ENCODE measurements around the gene PSEN2. TPM values are rescaled to one million over a fixed set of nuclear protein-coding genes. Genes with fewer than 3 reads are reported as not detected.

The PSEN2 gene
- total and polyA plus RNA-seq, 5 experiments from 2014 or later = 1.5 to 3.9 (median 3.7) TPM

GRCh38 chr1:226938903-226939437 is 68.6 kb downstream of the PSEN2 start:
- H3K27ac Mint-ChIP-seq = peak overlapping the region; percentile 95 to 98 (median 98)
- peaks cover 6 to 14% (median 14%) of the 10 kb centered on the region in 3 donors for H3K36me3 Mint-ChIP-seq
- peaks cover 25 to 53% (median 47%) of the 10 kb centered on the region in 4 donors for H3K4me1 Mint-ChIP-seq
- DNase-seq (no peak), ATAC-seq (no peak)
- POLR2A ChIA-PET = interaction anchor here (0.5 to 4.9 kb wide), 32 partner anchors 8 to 1547 kb away, joined by 3 to 54 read pairs (median 4); partner anchors contain the start of genes IBA57, PARP1 and PSEN2
- H3K9me3 Mint-ChIP-seq = peaks cover 9 to 19% (median 15%) of the 10 kb centered on the region in 9 donors
- H3K4me3 Mint-ChIP-seq = peak overlapping the region; percentile 87 to 96 (median 91)
- no peaks in the 10 kb centered on the region for H3K27me3 Mint-ChIP-seq

DNA sequence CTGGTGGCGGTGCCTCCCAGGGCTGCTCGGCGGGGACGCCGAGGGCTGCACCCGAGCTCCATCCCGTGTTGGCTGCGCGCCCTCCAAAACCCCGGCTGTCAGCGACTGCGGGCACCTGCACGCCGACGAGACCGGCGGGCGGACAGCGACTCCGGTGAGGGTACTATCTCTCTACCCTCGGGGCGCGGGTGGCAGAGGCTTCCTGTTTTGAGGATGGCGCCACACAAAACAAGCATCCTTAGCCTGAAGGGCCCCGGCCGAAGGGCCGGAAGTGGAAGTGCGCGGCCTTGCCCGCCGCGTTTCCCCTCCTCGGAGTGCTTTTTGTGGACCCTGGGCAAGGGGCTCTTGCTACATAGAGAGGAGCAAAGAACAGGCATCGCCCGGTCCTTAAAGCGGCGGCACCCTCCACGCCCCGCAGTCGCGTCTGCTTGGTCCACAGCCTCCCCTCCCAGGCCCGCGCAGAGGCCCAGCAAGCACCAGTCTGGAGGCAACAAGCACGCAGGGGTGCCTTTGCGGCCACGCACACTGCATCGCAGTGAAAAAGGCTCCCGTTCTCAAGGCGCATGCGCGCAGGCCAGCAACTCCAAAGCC is 69.1 kb downstream of the PSEN2 start:
- Mint-ChIP-seq H3K4me3 (peak overlapping the region; percentile 87 to 96 (median 91)), H3K4me1 (peaks cover 31 to 59% (median 53%) of the 10 kb centered on the region in 4 donors), H3K27me3 (no peaks in the 10 kb centered on the region), H3K27ac (peak overlapping the region; percentile 95 to 98 (median 98)), H3K36me3 (peaks cover 10 to 11% (median 11%) of the 10 kb centered on the region in 3 donors), H3K9me3 (peaks cover 8 to 14% (median 12%) of the 10 kb centered on the region in 9 donors)
- ATAC-seq (peak; percentile 32 to 43), DNase-seq (peak in 7 of 10 donors; percentile 60 to 94 (median 65))
- POLR2A ChIA-PET = interaction anchor here (0.5 to 4.9 kb wide), 28 partner anchors 8 to 1547 kb away, joined by 3 to 54 read pairs (median 4); partner anchors contain the start of genes IBA57, LBR, LIN9 and PARP1

DNA sequence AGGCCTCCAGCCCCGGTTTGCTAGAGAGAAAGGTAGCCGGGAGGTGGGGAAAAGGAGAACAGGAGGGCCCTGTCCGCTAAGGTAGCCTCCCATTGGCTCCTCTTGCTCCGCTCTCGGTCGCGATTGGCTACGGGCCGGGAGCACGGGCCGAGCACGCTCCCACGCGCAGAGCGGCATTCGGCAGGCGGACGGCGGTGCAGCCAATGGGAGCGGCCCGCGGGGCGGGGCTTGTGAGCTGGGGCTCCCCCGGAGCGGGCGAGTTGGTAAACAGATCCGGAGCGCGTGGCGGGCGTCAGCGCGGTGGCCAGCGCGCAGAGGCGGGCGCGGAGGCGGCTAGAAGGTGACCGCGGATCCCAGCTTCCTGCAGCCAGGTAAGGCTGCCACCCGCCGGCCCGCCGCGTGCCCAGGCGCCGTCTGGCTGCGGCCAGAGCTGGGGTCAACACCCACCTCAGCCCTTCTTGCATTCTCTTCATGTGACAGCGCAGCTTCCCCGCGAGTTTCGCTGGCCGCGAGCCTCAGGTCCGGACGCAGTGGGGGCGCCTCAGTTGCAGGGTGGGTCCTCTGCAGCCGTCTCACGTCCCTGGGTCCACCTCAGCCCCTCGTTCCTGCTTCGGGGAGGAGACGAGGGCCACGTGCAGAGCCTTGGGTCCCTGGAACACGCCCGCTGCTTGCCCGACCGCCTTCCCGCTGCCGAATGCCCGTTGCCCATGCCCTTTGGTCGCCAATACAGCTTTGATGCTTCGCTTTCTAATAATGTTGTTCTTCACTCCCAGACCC is 69.8 kb downstream of the PSEN2 start, which contains the start of gene COQ8A:
COQ8A (plus strand) TSS at position 266 of the 777 bp plus-strand sequence. CDS start 21,092 bp downstream, outside the sequence.
- DNase-seq = peak; percentile 92 to 100 (median 99)
- H3K36me3 Mint-ChIP-seq = peaks cover 4 to 10% (median 4%) of the 10 kb centered on the region in 3 donors
- peaks cover 3 to 7% (median 5%) of the 10 kb centered on the region in 9 donors for H3K9me3 Mint-ChIP-seq
- peak; percentile 91 for ATAC-seq
- peaks cover 34 to 66% (median 59%) of the 10 kb centered on the region in 4 donors for H3K4me1 Mint-ChIP-seq
- H3K27ac Mint-ChIP-seq = peak within 1 kb of the TSS; percentile 95 to 98 (median 98)
- H3K4me3 Mint-ChIP-seq = peak within 1 kb of the TSS; percentile 87 to 96 (median 91)
- no peaks in the 10 kb centered on the region for H3K27me3 Mint-ChIP-seq
- POLR2A ChIA-PET = interaction anchor here (0.8 to 4.9 kb wide), 13 partner anchors 10 to 1513 kb away, joined by 3 to 54 read pairs (median 3); partner anchors contain the start of genes H3-3A, LBR, LIN9 and PARP1

DNA sequence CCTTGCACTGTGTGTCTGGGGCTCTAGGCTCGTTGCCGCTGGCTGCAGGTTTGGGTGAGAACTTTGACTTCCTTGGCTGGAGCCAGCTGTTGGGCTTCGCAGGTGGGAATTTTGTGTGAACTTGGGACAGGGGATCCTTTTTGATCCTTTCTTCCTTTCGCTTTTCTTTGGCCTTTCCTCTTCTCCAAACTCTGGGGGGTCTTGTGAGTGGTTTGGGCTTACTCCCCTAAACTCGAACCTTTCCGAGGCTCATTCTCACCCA is 70.3 kb downstream of the PSEN2 start:
- H3K27ac Mint-ChIP-seq = peak overlapping the region; percentile 84 to 98 (median 98)

GRCh38 chr1:226942392-226942791 is 72.0 kb downstream of the PSEN2 start:
- no peaks in the 10 kb centered on the region for H3K27me3 Mint-ChIP-seq
- H3K4me3 Mint-ChIP-seq = peak overlapping the region; percentile 61 to 96 (median 91)
- H3K36me3 Mint-ChIP-seq = peaks cover 0 to 10% (median 0%) of the 10 kb centered on the region in 3 donors
- POLR2A ChIA-PET = interaction anchor here (0.6 to 4.9 kb wide), 2 partner anchors 10 to 59 kb away, joined by 3 to 54 read pairs; no protein-coding TSS in a partner anchor
- peaks cover 48 to 84% (median 79%) of the 10 kb centered on the region in 4 donors for H3K4me1 Mint-ChIP-seq
- DNase-seq (no peak), ATAC-seq (no peak)
- peak overlapping the region in 6 of 10 donors; percentile 16 to 72 (median 51) for H3K27ac Mint-ChIP-seq
- no peaks in the 10 kb centered on the region for H3K9me3 Mint-ChIP-seq

More for the DNA sequence above, 70.3 kb downstream of the PSEN2 start:
- H3K4me1 Mint-ChIP-seq = peaks cover 35 to 70% (median 63%) of the 10 kb centered on the region in 4 donors
- H3K36me3 Mint-ChIP-seq = peaks cover 0 to 10% (median 0%) of the 10 kb centered on the region in 3 donors
- H3K27me3 Mint-ChIP-seq = no peaks in the 10 kb centered on the region
- POLR2A ChIA-PET = interaction anchor here (0.8 to 4.9 kb wide), 6 partner anchors 9 to 878 kb away, joined by 3 to 54 read pairs (median 8); partner anchors contain the start of genes H3-3A and PARP1
- peaks cover 0 to 2% (median 0%) of the 10 kb centered on the region in 9 donors for H3K9me3 Mint-ChIP-seq
- ATAC-seq = no peak
- peak overlapping the region; percentile 87 to 96 (median 91) for H3K4me3 Mint-ChIP-seq
- DNase-seq = no peak

GRCh38 chr1:226943156-226943555 is 72.7 kb downstream of the PSEN2 start:
- no peak for ATAC-seq
- H3K27ac Mint-ChIP-seq = peak overlapping the region in 7 of 10 donors; percentile 20 to 82 (median 52)
- peaks cover 0 to 2% (median 0%) of the 10 kb centered on the region in 9 donors for H3K9me3 Mint-ChIP-seq
- no peak for DNase-seq
- no peaks in the 10 kb centered on the region for H3K27me3 Mint-ChIP-seq
- H3K4me1 Mint-ChIP-seq = peaks cover 50 to 85% (median 77%) of the 10 kb centered on the region in 4 donors
- peaks cover under 1 to 10% (median under 1%) of the 10 kb centered on the region in 3 donors for H3K36me3 Mint-ChIP-seq
- POLR2A ChIA-PET = no interaction called here
- H3K4me3 Mint-ChIP-seq = peak overlapping the region in 8 of 10 donors; percentile 9 to 96 (median 44)

- H3K9me3 Mint-ChIP-seq = peaks cover 0 to 4% (median 0%) of the 10 kb centered on the region in 9 donors
- peak overlapping the region in 5 of 10 donors; percentile 44 to 82 (median 73) for H3K27ac Mint-ChIP-seq
- no peaks in the 10 kb centered on the region for H3K27me3 Mint-ChIP-seq
- DNase-seq (no peak), ATAC-seq (no peak)
- H3K36me3 Mint-ChIP-seq = peaks cover 4 to 12% (median 5%) of the 10 kb centered on the region in 3 donors
- peak overlapping the region in 4 of 10 donors; percentile 47 to 91 (median 78) for H3K4me3 Mint-ChIP-seq
- POLR2A ChIA-PET = interaction anchor here (0.6 to 0.7 kb wide), 2 partner anchors 10 to 82 kb away, joined by 3 read pairs; no protein-coding TSS in a partner anchor
- peaks cover 55 to 86% (median 74%) of the 10 kb centered on the region in 4 donors for H3K4me1 Mint-ChIP-seq
These were observed 73.5 kb downstream of the PSEN2 start for GRCh38 chr1:226943927-226944326.

GRCh38 chr1:226945106-226945857 is 74.9 kb downstream of the PSEN2 start:
- H3K4me3 Mint-ChIP-seq = peak overlapping the region in 3 of 10 donors; percentile 31 to 38 (median 33)

More at GRCh38 chr1:226945106-226945857, 74.9 kb downstream of the PSEN2 start:
- DNase-seq = no peak
- peaks cover 59 to 93% (median 79%) of the 10 kb centered on the region in 4 donors for H3K4me1 Mint-ChIP-seq
- peaks cover 0 to 4% (median 0%) of the 10 kb centered on the region in 9 donors for H3K9me3 Mint-ChIP-seq
- POLR2A ChIA-PET = no interaction called here
- H3K27me3 Mint-ChIP-seq = no peaks in the 10 kb centered on the region
- no peak for ATAC-seq
- peak overlapping the region in 3 of 10 donors; percentile 24 to 87 (median 82) for H3K27ac Mint-ChIP-seq
- peaks cover 4 to 12% (median 5%) of the 10 kb centered on the region in 3 donors for H3K36me3 Mint-ChIP-seq

Other genes starting within 250 kb of the PSEN2 start
- 100 to 1,000 TPM; 177 to 185 TPM for gene ITPKB, start 131.3 kb upstream of the PSEN2 start, total RNA-seq
- 10 to 100 TPM; 72.3 to 74.3 (median 73.0) TPM for gene ITPKB, start 131.3 kb upstream of the PSEN2 start, polyA plus RNA-seq
- gene COQ8A, start 69.7 kb downstream of the PSEN2 start, total RNA-seq = 10 to 100 TPM; 77.9 to 78.6 TPM
- gene COQ8A, start 69.7 kb downstream of the PSEN2 start, polyA plus RNA-seq = 10 to 100 TPM; 37.7 to 74.2 (median 63.8) TPM